CD4-positive, alpha-beta T cell (primary cell): ENCODE data around the gene KRTAP4-3. TPM values are rescaled to one million over a fixed set of nuclear protein-coding genes. Genes with fewer than 3 reads are reported as not detected.

Experiments used
- ATAC-seq: fragments of 200-7000 bp; cut with Tn5 transposase; one replicate; pipeline ENCODE4 v1.10.0; 2022; ENCODE audit warnings: mild to moderate bottlenecking; ENCODE audit not compliant: poor library complexity
- CTCF ChIA-PET: fragments of 350-600 bp; sonication (Branson Sonifier 250); formaldehyde crosslinking; loops from one replicate; lab custom pipeline; 2021; ENCODE audit warnings: antibody characterized with exemption, inconsistent platforms; lab: Charles Lee
- POLR2A ChIA-PET: fragments of 350-600 bp; sonication (Branson Sonifier 250); formaldehyde crosslinking; loops from one replicate; lab custom pipeline; 2021; ENCODE audit warnings: antibody characterized with exemption, inconsistent platforms; lab: Charles Lee
- DNase-seq, 14 experiments: peaks; one replicate each; pipeline ENCODE4 v3.0.0-alpha.2; 2013 to 2020; ENCODE audit warnings: mixed read lengths in 2 of 14
- H3K27ac ChIP-seq, 2 donors: one replicate each; pipeline versions ENCODE4 v1.5.1 to v1.7.0; 2013; ENCODE audit warnings: low read length in 2 of 2, low read depth in 1 of 2, mild to moderate bottlenecking in 1 of 2
- H3K27me3 ChIP-seq, 2 experiments: 1 replicate in 1 of 2; 2 replicates in 1 of 2; pipeline versions ENCODE4 v1.6.1 to v1.7.0; 2013; ENCODE audit warnings: low read length in 2 of 2, control low read depth in 1 of 2, mild to moderate bottlenecking in 1 of 2, moderate library complexity in 1 of 2; ENCODE audit not compliant: insufficient read depth in 2 of 2, control insufficient read depth in 1 of 2
- H3K36me3 ChIP-seq: one replicate; pipeline ENCODE4 v1.6.1; 2013; ENCODE audit warnings: low read length, control low read depth; ENCODE audit not compliant: insufficient read depth
- H3K4me1 ChIP-seq: one replicate; pipeline ENCODE4 v1.6.1; 2013; ENCODE audit warnings: low read length, control low read depth; ENCODE audit not compliant: insufficient read depth
- H3K4me3 ChIP-seq: one replicate; pipeline ENCODE4 v1.5.1; 2013; ENCODE audit warnings: mild to moderate bottlenecking, low read length, moderate library complexity
- H3K9me3 ChIP-seq, 2 experiments: 1 replicate in 1 of 2; 2 replicates in 1 of 2; pipeline versions ENCODE4 v1.6.1 to v1.7.0; 2013; ENCODE audit warnings: low read length in 2 of 2, mild to moderate bottlenecking in 2 of 2, control low read depth in 1 of 2, moderate library complexity in 1 of 2; ENCODE audit not compliant: control insufficient read depth in 1 of 2, insufficient read depth in 1 of 2
- H3K27ac Mint-ChIP-seq: one replicate; pipeline ENCODE4 v1.8.0; 2020; ENCODE audit warnings: mixed read lengths
- H3K27me3 Mint-ChIP-seq: one replicate; pipeline ENCODE4 v1.8.0; 2021; ENCODE audit warnings: mixed read lengths
- H3K36me3 Mint-ChIP-seq: one replicate; pipeline ENCODE4 v1.8.0; 2021; ENCODE audit warnings: low read depth, mixed read lengths
- H3K4me1 Mint-ChIP-seq: one replicate; pipeline ENCODE4 v1.8.0; 2021; ENCODE audit warnings: low read depth, mixed read lengths
- H3K4me3 Mint-ChIP-seq: one replicate; pipeline ENCODE4 v1.8.0; 2020; ENCODE audit warnings: mild to moderate bottlenecking, mixed read lengths
- H3K9me3 Mint-ChIP-seq: one replicate; pipeline ENCODE4 v1.8.0; 2020; ENCODE audit warnings: mixed read lengths
- CTCF ChIP-seq: fragments of 200-600 bp; IDR thresholded peaks from one replicate; pipeline ENCODE4 v1.8.0; 2022; ENCODE audit warnings: antibody characterized with exemption, mild to moderate bottlenecking
- intact Hi-C, 2 experiments: fragments of 100-400 bp; cut with DNase I in 1 of 2; cut with micrococcal nuclease in 1 of 2; formaldehyde crosslinking; loops; one replicate each; pipeline versions ENCODE4 v1.15.1 to v1.9.0; 2023 to 2025; cut with DNase I, micrococcal nuclease
- total RNA-seq, 174 experiments: library from RNA in 2 of 174; stranded (reverse) in 2 of 174; gene quantifications; one replicate each; pipeline ENCODE4 v1.2.3 and lab custom pipeline; 2021 to 2026

KRTAP4-3 gene
- total RNA-seq, 2 experiments from 2014 or later = not detected

- DNase-seq (no peak), ATAC-seq (no peak)
- Histone ChIP-seq H3K36me3 (no peaks in the 10 kb centered on the region), H3K9me3 (peaks cover 5 to 9% of the 10 kb centered on the region in 2 experiments), H3K4me3 (no peak overlapping the region), H3K27me3 (no peaks in the 10 kb centered on the region), H3K4me1 (no peaks in the 10 kb centered on the region), H3K27ac (no peak overlapping the region)
- TF ChIP-seq CTCF = no peak
- ChIA-PET CTCF (no interaction called here), POLR2A (no interaction called here)
- Mint-ChIP-seq H3K4me3 (no peak overlapping the region), H3K9me3 (peaks cover 5% of the 10 kb centered on the region), H3K27me3 (peaks cover 5% of the 10 kb centered on the region), H3K4me1 (no peaks in the 10 kb centered on the region), H3K36me3 (peaks cover 10% of the 10 kb centered on the region), H3K27ac (no peak overlapping the region)
- intact Hi-C loops = no loop called here
Measured at GRCh38 chr17:41147531-41148204, 20.4 kb downstream of the KRTAP4-3 start.

- H3K4me3 Mint-ChIP-seq = no peak overlapping the region
- no peak overlapping the region for H3K4me3 ChIP-seq
- H3K9me3 ChIP-seq = peaks cover 7 to 14% of the 10 kb centered on the region in 2 experiments
- ATAC-seq (no peak), DNase-seq (no peak)
- TF ChIP-seq CTCF = no peak
- H3K36me3 Mint-ChIP-seq = peaks cover 15% of the 10 kb centered on the region
- H3K27me3 Mint-ChIP-seq = peaks cover 5% of the 10 kb centered on the region
- no peaks in the 10 kb centered on the region for H3K36me3 ChIP-seq
- peaks cover 13% of the 10 kb centered on the region for H3K9me3 Mint-ChIP-seq
- ChIA-PET CTCF (no interaction called here), POLR2A (no interaction called here)
- no peak overlapping the region for H3K27ac Mint-ChIP-seq
- no peaks in the 10 kb centered on the region for H3K4me1 ChIP-seq
- no peak overlapping the region for H3K27ac ChIP-seq
- intact Hi-C loops = no loop called here
- no peaks in the 10 kb centered on the region for H3K27me3 ChIP-seq
- no peaks in the 10 kb centered on the region for H3K4me1 Mint-ChIP-seq
Measured at GRCh38 chr17:41145261-41145660, 22.8 kb downstream of the KRTAP4-3 start.

GRCh38 chr17:41144846-41145245 lies 23.2 kb downstream of the KRTAP4-3 start:
- Histone ChIP-seq H3K36me3 (no peaks in the 10 kb centered on the region), H3K4me1 (no peaks in the 10 kb centered on the region), H3K27me3 (no peaks in the 10 kb centered on the region), H3K4me3 (no peak overlapping the region), H3K9me3 (peaks cover 12 to 16% of the 10 kb centered on the region in 2 experiments), H3K27ac (no peak overlapping the region)
- Mint-ChIP-seq H3K4me3 (no peak overlapping the region), H3K27ac (no peak overlapping the region), H3K4me1 (no peaks in the 10 kb centered on the region), H3K9me3 (peaks cover 13% of the 10 kb centered on the region), H3K27me3 (peaks cover 5% of the 10 kb centered on the region), H3K36me3 (peaks cover 15% of the 10 kb centered on the region)
- TF ChIP-seq CTCF = no peak
- CTCF ChIA-PET = no interaction called here
- DNase-seq (no peak), ATAC-seq (no peak)
- POLR2A ChIA-PET = no interaction called here
- intact Hi-C loops = no loop called here
